HG03060 (cell line): ENCODE data around the gene PHACTR1.

Experiments used
- ATAC-seq: cut with Tn5 transposase; IDR thresholded peaks from one replicate; pipeline ENCODE4 v1.9.1; 2021; ENCODE audit warnings: low read depth, moderate number of reproducible peaks; ENCODE audit not compliant: unreplicated experiment

PHACTR1 gene

DNA sequence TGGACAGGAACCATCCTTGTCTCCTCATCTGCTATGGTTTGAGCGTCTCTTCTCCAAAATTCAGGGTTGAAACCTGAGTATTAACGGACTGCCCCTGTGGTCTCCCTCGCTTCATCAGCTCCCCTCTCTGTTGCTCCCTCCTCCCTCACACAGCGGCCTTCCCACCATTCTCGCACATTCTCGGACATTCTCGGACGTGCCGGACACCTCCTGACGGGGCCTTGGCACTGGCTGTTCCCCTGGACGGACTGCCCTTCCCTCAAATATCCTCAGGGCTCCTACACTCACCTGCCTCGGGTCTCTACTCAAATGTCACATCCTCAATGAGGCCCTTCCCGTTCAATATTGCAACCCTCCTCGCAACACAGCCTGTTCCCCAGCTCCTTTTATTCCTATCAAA, 496.0 kb downstream of the PHACTR1 start:
- no peak for ATAC-seq

DNA sequence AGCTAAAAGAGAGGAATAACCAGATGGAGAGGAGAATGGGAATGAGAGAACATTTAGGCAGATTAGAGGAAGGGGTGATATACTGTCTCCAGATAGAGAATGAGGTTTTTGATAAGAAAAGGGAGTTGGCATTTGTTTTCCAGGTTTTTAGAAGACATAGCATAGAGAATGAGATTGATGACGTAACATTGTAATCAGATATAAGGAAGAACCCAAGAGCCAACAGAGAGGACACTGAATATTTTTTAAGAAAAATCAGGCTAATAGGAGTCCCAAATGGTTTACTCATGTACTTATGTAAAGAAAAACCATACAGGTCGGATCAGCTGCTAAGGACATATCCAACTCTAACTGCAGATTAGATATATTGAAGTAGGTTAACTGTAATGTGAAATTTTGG, 498.8 kb downstream of the PHACTR1 start:
- ATAC-seq = no peak

DNA sequence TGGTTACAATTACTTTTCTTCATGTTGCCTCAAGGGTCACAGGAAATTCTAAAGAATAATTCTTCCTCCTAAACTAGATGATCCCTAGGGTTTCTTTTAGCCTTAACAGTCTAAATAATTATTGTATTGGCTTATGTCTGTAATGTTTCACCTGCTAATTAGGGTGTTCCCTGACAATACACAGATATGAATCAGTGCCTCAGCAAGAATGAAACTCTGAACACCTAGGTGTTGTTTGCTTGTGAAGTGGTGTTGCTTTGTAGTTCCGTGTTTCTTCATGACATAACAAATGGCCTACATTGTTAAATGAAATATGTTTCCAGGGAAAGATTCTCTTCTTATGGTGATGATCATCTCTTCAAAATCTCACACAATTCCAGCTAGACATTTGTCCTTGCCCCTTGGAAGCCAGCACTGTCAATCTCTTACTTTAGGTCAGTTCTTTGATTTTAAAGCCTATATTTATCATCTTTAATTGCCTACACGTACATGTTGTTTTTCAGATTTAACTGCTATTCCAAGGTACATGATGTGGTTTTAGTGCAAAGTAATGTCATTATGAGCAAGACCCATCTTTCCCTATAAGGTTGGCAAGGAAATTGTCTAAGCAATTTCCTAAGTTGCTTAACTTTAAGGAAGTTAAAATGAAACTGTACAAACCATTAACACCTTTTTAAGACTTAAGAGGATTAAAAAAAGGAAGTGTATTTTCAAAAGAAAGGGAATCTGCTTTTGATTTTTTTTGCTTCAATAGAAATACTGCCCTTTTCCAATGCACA, 499.9 kb downstream of the PHACTR1 start:
- no peak for ATAC-seq

DNA sequence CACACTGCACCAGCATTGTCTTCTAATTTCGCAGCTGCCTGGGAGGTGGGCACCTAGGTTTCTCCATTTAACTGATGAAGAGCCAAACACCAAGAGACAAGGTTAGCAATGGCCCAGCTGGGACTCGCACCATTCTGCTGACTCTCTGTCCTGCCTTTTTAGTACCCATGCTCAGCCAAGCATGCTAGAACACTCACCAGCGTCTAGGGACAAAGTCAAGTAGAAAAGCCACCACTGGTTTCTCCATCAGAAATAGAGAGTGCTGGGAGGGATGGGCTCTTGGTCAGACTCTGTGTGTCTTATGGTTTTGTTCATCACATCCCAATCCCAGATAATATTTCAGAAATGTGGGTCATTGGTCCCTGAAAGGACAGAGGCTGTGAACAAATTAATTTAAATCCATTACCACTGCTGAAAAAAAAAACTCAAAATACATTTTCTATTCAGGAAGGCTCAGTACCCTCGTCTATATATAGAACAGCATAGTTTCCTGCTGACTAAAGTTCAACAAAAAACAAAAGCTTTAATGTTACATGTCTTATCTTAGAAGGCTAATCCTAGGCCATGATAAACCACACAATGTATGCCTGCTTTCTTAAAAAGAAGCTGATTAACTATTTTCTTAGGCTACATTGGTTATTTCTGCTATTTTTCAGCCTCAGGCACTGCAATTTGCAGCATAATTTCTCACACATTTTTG, 500.8 kb downstream of the PHACTR1 start:
- ATAC-seq = no peak

DNA sequence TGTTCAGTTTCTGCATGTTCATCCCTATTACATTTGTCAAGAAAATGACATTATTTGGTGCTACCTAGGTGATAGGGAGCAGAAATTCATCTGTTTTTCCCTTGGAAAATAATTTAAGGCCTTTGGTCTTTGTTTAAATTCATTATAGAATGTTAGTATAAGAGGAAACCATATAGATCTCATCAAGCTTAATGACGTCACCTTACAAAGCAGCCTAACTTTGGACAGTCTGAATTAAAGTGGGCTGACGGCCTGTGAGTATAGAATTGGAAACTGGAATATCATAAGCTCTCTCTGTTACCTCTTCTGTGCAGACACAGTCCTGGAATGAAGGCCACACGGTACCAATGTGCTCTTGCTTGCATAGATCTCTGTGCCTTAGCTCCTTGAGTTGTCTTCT, 503.7 kb downstream of the PHACTR1 start:
- ATAC-seq = no peak

DNA sequence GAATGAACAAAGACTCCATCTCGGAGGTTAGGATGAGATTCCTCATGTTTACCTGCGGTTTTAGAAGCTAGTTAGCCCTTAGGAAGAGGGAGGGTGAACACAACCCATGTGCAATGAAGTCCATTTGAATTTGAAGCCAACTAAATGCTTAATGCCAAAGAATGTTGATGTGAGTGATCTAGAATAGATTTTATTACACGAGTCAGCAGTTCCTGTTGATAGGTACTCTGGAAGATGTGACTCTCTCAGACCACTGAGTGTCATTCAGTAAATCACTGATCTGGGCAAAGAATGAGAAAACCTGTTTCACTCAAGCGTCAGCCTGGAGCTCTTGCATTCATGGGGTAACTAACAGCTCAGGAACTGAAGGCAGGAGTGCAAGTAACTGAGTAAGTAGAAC, 505.5 kb downstream of the PHACTR1 start:
- ATAC-seq = no peak

DNA sequence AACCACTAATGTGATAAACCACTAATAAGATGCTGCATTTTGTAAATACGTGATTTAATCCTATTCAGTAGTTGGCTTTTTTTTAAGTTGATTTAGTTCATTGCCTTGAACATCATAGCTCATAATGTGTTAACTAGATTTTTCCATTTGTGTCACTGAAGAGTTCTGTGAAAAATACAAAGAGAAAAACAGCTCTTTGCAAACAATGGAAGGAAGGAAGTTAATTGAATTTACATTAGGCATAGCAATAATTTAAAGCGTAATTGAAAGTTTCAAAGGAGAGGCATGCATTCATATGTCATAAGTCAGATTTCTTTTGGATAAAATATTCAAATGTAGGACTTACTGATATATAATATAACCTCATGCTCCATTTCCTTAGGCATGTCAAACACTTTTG, 509.5 kb downstream of the PHACTR1 start:
- no peak for ATAC-seq

DNA sequence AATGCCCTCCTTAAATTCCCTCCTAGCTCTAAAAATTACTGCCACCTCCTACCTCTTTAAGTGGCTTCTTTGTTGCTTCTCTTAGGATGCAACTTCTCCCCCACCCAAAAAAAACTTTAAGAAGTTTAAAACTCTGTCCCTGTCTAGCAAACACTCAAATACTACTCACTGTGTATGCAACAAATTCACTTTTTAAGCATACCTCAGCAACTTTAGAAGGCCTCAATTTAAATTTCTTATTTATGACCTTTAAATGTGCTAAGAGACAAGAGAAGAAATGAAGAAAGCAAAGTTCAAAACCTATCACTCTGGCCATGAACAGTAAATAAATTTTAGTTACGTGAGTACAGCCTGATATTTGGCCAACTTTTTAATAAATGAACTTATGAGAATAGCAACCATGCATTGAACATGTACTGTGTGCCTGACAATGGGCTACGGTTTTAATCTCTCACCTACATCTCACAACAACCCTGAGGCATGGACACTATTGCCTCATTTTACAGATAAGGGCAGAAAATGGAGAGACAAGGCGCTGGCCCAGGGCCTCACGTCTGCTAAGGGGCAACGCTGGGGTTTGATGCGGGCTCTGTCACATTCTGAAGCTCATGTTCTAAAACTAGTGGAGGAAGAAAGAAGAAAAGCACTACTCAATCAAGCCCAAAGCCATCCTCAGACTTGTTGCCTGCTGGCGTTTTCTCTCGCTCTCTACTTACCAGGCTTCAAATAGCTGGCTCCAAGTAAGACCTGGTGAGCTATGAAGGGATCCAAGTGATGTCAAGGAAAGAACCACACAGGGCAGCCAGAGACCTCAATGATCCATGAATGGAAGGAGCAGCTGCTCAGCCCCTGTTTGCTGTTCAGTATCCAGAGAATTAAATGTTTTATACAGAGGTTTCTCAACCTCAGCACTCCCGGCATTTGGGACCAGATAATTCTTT, 512.0 kb downstream of the PHACTR1 start:
- ATAC-seq = no peak

DNA sequence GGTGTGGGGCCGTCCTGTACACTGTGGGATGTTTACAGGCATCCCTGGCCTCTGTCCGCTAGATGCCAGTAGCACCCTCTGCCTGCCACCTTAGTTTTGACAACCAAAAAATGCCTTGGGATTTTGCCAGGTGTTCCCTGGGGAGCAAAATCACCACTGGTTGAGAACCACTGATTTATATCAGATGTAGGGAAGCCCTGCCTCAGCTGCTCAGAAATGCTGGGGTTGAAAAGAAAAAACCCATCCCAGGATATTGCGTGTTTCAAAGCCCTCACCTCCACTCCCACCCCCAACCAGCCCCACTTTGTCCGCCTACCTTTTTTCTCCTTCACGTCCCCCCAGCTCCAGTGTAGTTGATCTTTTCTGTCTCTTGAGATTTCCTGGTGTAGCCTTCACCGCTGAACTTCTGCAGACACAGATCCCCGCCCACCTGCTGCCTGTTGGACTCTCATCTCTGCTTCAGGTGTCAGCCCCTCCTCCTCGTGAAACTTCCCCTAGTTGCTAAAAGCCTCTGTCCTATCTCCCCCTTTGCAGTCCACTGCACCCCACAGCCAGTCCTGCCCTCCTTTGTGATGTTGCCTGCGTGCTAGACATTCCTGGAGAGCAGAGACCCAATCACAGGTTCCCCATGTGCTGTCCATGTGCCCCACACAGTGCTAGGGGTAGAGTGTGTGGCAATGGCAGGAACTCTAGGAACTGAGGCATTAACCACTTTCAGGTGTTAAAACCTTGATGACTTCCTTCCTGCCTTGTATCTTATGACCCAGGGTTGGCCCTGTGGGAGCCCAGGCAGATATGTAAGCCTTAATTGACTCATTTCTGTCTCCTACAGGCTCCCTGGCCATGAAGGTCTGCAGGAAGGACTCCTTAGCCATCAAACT, 512.9 kb downstream of the PHACTR1 start:
- peak; percentile 75 for ATAC-seq

DNA sequence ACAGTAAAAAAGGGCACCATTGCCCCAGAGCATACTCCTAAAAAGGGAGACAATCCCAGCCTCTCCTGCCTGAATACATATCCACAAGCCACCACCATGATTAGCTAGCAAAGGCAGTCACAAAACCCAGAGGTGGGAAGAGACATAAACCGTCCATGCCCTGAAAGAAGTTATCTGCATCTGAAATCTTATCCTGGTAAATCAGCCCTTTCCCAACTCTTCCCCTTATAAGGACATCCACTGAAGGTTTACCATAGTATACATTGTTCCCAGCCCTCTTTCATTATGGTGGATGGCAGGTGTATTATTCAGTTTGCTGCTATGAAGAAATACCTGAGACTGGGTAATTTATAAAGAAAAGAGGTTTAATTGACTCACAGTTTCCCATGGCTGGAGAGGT, 516.5 kb downstream of the PHACTR1 start:
- no peak for ATAC-seq

DNA sequence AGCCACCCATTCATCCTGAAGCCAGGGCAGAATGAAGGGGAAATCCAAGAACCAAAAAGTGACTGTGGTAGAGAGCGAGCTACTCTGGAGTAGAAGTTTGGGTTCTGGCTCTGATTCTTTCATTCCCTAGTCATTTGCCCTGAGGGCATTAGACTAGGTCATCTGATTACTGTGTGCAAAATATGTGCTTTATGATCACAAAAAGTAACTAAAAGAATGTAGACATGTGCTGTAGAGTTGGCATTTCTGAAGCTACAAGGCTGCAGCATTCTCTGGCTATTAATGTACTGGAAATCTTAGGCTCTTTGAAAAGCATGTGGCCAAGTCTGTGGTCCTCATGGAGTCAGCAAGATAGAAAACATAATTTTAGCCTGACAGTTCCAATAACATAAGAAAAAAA, 517.6 kb downstream of the PHACTR1 start:
- ATAC-seq = no peak

DNA sequence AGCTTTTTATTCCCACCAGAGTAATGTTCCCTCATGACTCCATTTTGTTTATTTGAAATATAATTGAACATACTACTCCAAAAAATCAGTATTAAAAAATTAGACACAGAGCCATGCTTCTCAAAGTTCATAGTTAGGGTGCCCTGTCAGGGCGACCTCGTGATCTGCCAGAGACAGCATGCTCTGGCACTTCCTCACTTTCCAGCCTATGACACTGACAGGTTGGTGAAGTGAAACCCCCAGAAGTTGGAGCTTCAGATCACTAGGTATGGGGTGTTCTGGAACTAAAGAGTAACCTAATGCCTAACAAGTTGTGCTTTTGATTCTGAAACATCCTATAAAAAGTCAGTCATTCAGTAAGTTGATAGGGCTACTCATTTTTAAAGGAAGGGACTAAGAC, 518.8 kb downstream of the PHACTR1 start:
- no peak for ATAC-seq

DNA sequence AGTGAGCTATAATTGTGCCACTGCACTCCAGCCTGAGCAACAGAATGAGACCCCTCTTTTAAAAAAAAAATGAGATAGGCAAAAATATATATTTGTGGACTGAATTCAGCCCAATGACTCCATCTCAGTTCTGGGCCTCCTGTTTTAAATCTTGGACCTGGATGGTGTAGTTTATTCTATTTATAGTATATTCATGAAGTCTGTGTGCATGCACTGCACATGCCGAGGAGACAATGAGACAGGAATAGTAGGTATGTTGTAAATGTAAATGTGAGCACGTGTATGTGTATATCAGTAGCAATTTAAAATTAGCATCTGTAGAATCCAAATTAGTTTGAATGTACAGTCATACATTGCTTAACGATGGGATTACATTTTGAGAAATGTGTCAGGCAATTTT, 520.8 kb downstream of the PHACTR1 start:
- ATAC-seq = no peak

DNA sequence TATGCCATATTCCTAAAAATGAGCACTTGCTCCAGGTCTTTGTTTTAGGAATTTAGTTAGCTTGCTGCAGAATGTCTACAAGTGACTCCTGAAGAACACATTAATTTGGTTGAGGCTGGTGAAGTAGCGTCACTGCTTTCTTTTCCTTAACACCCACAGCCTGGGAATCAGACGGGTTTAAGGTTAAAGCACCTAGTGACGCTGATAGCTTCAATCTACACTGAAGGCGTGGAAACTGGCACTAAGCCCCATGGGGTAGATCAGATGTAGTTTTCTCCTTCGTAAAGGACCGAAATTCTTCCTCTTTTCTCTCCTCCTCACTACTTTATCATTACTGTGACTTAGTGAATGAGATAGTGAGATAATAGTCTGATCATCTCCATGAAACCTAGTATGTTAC, 521.5 kb downstream of the PHACTR1 start:
- ATAC-seq = no peak

DNA sequence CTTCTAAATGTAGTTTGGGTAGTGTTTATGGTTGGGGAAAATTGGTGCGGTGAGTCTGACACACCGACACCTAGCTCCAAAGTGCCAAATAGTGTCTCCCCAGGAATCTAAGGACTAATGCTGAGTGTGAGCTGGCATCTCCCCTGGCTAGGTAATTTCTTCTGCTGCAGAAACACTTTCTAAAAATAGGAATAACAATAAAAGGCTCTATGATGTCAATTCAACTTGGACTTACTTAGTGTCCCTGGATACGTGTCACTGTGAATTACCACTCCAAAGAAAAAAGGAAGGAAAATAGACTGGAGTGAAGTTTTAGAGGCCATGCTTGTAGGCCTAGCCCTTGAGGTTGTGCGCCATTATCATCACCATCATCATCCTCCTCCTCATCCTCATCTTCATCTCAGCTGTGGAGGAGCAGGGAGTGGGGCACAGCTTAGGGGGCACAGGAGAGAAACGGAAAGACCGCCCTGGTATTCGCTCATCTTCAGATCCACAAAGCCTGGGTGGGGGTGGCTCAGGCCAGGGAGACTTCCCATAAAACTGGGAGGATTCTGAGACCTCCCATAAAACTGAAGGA, 522.2 kb downstream of the PHACTR1 start:
- ATAC-seq = no peak

DNA sequence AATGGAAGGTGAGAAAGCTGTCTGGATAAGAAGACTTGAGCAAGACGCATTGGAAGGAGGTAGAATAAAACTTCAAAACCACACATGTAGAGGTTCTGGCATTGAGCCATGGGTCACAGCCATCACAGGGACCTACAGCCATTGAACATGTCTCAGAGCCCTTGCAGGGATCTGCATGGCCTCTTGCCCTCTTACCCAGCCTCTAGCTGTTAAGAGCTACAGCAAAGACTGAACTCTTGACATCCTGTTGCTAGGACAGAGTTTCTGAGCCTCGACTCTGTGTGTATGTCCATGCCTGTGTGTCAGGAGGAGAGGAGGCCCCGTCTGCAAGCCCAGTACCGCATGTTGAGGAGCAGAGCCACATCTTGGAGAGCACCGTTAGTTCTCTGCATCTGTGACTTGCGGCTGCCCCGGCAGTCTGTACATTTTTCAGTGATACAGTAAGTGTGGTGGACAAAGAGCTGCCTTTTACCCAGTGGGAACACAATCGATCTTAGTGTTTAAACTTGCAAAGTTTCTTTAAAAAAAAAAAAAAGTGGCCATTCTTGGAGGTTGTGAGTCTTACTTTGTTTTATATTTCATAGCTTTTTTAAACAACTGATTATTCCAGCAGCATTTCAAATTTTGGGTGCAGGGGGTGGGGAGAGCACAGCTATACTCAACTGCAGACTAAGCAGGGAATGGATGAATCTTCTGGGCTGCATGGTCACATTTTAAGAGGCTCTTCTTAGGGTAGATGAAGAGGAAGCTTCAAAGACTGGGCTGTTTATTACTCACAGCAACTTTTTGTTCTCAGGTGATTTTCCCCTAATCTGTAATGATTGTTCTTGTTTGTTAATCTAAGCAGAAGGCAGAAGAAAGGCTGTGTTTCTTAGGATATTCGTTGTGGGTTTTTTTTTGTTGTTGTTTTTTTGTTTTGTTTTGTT, 523.2 kb downstream of the PHACTR1 start:
- no peak for ATAC-seq

DNA sequence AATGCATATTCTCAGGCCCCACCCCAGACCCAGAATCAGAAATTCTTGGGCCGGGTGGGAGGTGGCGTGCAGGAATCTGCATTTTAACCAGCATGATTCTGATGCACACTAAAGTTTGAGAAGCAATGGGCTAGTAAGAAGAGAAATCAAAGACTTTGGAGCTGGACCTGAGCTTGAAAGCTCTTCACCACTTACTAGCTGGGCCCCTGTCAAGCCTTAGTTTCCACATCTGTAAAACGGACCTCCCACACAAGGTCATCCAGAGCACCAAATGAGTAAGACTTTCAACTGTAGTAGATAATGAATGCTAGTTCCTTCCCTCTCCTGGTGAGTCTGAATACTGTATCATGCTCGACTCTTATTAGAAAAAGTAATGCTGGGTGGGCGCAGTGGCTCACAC, 524.8 kb downstream of the PHACTR1 start:
- no peak for ATAC-seq

DNA sequence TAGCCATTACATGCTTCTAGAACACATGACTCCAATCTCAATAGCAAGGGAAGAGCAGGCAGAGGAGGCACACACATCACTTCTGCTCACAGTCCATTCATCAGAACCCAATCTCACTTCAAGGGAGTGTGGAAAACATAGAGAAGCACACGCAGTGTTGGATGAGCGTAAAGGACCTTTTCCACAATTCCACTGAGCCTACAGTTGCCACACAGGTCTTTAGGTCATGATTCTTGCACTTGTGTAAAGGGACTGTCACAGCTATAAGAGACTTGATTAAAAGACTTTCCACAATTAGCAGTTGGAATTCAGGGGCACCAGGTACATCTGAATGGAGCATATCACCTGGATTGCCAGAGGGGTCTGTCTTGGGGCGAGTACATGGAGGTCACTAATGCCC, 525.6 kb downstream of the PHACTR1 start:
- ATAC-seq = no peak

DNA sequence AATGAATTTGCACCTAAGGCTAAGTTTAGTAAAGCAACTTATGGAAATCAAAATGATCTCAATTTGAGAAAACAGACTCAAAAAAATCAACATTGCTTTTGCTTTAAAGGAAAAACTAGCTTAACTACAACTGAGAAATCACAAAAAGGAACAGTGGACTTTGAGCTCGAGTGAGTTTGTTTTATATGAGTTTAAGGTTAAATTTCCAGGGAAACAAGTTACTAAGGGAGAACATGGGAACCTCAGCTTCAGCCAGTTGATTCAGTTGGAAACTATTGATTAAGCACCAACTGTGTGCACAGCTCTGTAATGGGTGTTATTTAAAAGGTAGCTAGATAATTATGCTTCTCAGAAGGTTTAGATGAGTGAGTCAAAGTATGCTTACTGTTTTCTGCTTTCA, 526.0 kb downstream of the PHACTR1 start:
- ATAC-seq = no peak
